GM12874 (cell line): ENCODE measurements around the gene HTR1D.

Experiments used
- CTCF ChIP-seq: IDR thresholded peaks from 2 replicates; pipeline ENCODE4 v1.5.1; 2011; ENCODE audit warnings: low read depth, mild to moderate bottlenecking, control low read depth, low read length, moderate library complexity; ENCODE audit not compliant: insufficient read depth

Gene HTR1D

GRCh38 chr1:23185381-23185780 is 31.9 kb downstream of the HTR1D start:
- no peak for TF ChIP-seq CTCF

- peak; percentile 47; the same call in 1 of the 2 replicates for TF ChIP-seq CTCF
Measured at GRCh38 chr1:23184212-23184934, 32.9 kb downstream of the HTR1D start.

GRCh38 chr1:23179862-23180261 is 37.4 kb downstream of the HTR1D start:
- TF ChIP-seq CTCF, result no peak

- TF ChIP-seq CTCF, result peak; percentile 39; the same call in 1 of the 2 replicates
Measured at GRCh38 chr1:23178950-23179349, 38.4 kb downstream of the HTR1D start.

GRCh38 chr1:23178414-23178813 is 38.9 kb downstream of the HTR1D start:
- TF ChIP-seq CTCF, result no peak

- peak; percentile 27; the same call in 1 of the 2 replicates for TF ChIP-seq CTCF
Measured at GRCh38 chr1:23177438-23178380, 39.6 kb downstream of the HTR1D start.

- TF ChIP-seq CTCF, result no peak
Measured at GRCh38 chr1:23177031-23177430, 40.3 kb downstream of the HTR1D start.
